Ovary (tissue), 10 donors: ENCODE results near the gene OR4E2. TPM values are rescaled to one million over a fixed set of nuclear protein-coding genes. Genes with fewer than 3 reads are reported as not detected.

Source experiments
- DNase-seq, 5 donors: peaks; one replicate each; pipeline ENCODE4 v3.0.0-alpha.2; 2019 to 2020
- H3K27ac ChIP-seq, 2 donors: fragments of 200-600 bp; one replicate each; pipeline versions ENCODE4 v1.5.1 to v1.8.0; 2019 to 2022
- H3K27me3 ChIP-seq: fragments of 200-600 bp; one replicate; pipeline ENCODE4 v1.8.0; 2022
- H3K36me3 ChIP-seq: fragments of 200-600 bp; sonication (generic); one replicate; pipeline ENCODE4 v1.5.1; 2019
- H3K4me1 ChIP-seq: one replicate; pipeline ENCODE4 v1.8.1; 2013; ENCODE audit warnings: mild to moderate bottlenecking, moderate library complexity; ENCODE audit not compliant: insufficient read depth
- H3K4me3 ChIP-seq: fragments of 200-600 bp; sonication (generic); one replicate; pipeline ENCODE4 v1.5.1; 2017
- H3K9me3 ChIP-seq, 2 donors: fragments of 200-600 bp in 1 of 2; sonication (generic) in 1 of 2; one replicate each; pipeline versions ENCODE4 v1.5.1 to v1.8.1; 2013 to 2019; ENCODE audit warnings: mild to moderate bottlenecking in 1 of 2, moderate library complexity in 1 of 2
- CTCF ChIP-seq, 3 donors: fragments of 450-650 bp in 2 of 3; fragments of 200-600 bp in 1 of 3; IDR thresholded peaks; one replicate each; pipeline versions ENCODE4 v1.5.1 to v1.8.0; 2016 to 2022; ENCODE audit warnings: antibody characterized with exemption in 3 of 3, mild to moderate bottlenecking in 1 of 3
- EP300 ChIP-seq: sonication (generic); formaldehyde crosslinking; IDR thresholded peaks from one replicate; pipeline ENCODE4 v1.6.1; 2017; ENCODE audit warnings: antibody characterized with exemption
- POLR2A ChIP-seq: fragments of 450-650 bp; IDR thresholded peaks from one replicate; pipeline ENCODE4 v1.6.1; 2017; ENCODE audit warnings: antibody characterized with exemption, mild to moderate bottlenecking, moderate library complexity
- WGBS, 3 donors: extraction: QIAGEN DNeasy Blood & Tissue Kit in 1 of 3; methylation state at CpG; one replicate each; pipeline versions ENCODE4 v1.1.5 to v1.1.7; 2013 to 2017; 5-methylcytosine and 5-hydroxymethylcytosine counted together
- intact Hi-C, 4 donors: fragments of 100-400 bp; cut with DNase I; formaldehyde crosslinking; loops; one replicate each; pipeline versions ENCODE4 v1.11.0 to v1.15.1; 2022 to 2023
- long read RNA-seq, 3 donors: library from polyadenylated mRNA in 2 of 3; unstranded in 2 of 3; transcript quantifications; one replicate each; pipeline ENCODE4 v2.0.0 and lab custom pipeline, GENCODE V29; 2021 to 2026
- polyA plus RNA-seq, 2 donors: library from polyadenylated mRNA; stranded (reverse); fragments of 200-250 nt in 1 of 2; fragments of 350-450 nt in 1 of 2; fragmentation: Illumina TruSeq in 1 of 2; extraction: RNeasy Lipid Tissue Mini Kit (QIAGEN cat#74804) in 1 of 2; gene quantifications; one replicate each; pipeline ENCODE4 v1.2.3, GENCODE V29; 2013 to 2014
- total RNA-seq, 7 donors: library from RNA; depleted of rRNA in 2 of 7; stranded (reverse); fragments of >200 nt in 2 of 7; fragmentation: NEBNext Ultra II Directional in 3 of 7; extraction: Animal tissue kit (Norgen Biotek cat#: 25700) in 3 of 7; gene quantifications; one replicate each; pipeline versions ENCODE4 v1.1.0 to v1.2.4, GENCODE V29; 2016 to 2023
- donor health status: DM: no; HTN: no; CAD: no; lungs with moderate emphysema.
- donor health status: DM: no; HTN: no; CAD: no.
- donor health status: Bipolar disorder and iron deficiency.
- donor health status: DM: yes; HTN: yes; CAD: no.
- donor health status: DM: no; HTN: no; CAD: no.
- donor health status: DM: yes; HTN: yes; CAD: no.

The OR4E2 gene, protein sequence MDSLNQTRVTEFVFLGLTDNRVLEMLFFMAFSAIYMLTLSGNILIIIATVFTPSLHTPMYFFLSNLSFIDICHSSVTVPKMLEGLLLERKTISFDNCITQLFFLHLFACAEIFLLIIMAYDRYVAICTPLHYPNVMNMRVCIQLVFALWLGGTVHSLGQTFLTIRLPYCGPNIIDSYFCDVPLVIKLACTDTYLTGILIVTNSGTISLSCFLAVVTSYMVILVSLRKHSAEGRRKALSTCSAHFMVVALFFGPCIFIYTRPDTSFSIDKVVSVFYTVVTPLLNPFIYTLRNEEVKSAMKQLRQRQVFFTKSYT
- total RNA-seq (not detected), polyA plus RNA-seq (not detected)
- long read RNA-seq, donor 1, result 0 reads
- long read RNA-seq, donor 2, result 0 reads
- long read RNA-seq, donor 3, result 0 reads

- DNase-seq, result no peak
- TF ChIP-seq POLR2A (no peak), CTCF (IDR thresholded peaks at IDR 0.05) (no peak), EP300 (no peak)
- intact Hi-C loops, result no loop called here
- no peaks in the 10 kb centered on the region for H3K4me1 ChIP-seq
- no peak within 1 kb of the TSS for H3K4me3 ChIP-seq
- H3K27ac ChIP-seq, result no peak within 1 kb of the TSS
- H3K9me3 ChIP-seq, result no peaks in the 10 kb centered on the region
- 75 to 84% (median 82%) methylated on average over 2 of the region's 2 CpGs for WGBS, 3 donors
- no peaks in the 10 kb centered on the region for H3K27me3 ChIP-seq
- no peaks in the 10 kb centered on the region for H3K36me3 ChIP-seq
These were observed at the start of gene OR4E2 for GRCh38 chr14:21653331-21653885. Gene OR4E2 (plus strand): TSS chr14:21653835. CDS start chr14:21665083, 11,248 bp downstream.

DNA sequence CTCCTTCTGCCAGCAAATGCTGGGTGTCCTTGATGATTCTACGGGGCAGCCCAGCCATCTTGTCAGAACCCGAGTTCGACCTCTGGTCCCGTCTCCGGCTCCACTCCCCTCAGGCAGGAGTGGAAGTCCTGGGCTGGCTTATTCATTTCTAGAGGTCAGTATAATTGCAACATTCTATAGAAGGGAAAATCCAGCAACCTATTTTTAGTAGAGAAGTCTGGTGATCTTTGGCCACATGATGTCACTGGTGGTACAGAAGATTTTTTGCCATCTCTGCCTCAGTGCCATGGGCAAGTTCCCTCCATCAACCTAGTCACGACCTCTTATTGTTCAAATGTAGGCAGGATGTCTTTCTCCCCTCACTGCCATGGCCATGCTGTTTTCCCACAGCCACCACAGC, 41.3 kb upstream of the OR4E2 start:
- no peaks in the 10 kb centered on the region for H3K9me3 ChIP-seq
- H3K27ac ChIP-seq, result no peak overlapping the region
- H3K4me1 ChIP-seq, result no peaks in the 10 kb centered on the region
- DNase-seq, result no peak
- 66 to 78% (median 76%) methylated on average over 6 of the region's 6 CpGs for WGBS, 3 donors
- H3K36me3 ChIP-seq, result no peaks in the 10 kb centered on the region
- no peak for TF ChIP-seq POLR2A
- TF ChIP-seq CTCF (IDR thresholded peaks at IDR 0.05), result no peak
- no peak for TF ChIP-seq EP300
- H3K4me3 ChIP-seq, result no peak overlapping the region
- H3K27me3 ChIP-seq, result no peaks in the 10 kb centered on the region
- intact Hi-C loops, result no loop called here

GRCh38 chr14:21614240-21614639, 39.4 kb upstream of the OR4E2 start:
- H3K9me3 ChIP-seq, result no peaks in the 10 kb centered on the region
- intact Hi-C loops, result no loop called here
- no peak for TF ChIP-seq POLR2A
- TF ChIP-seq EP300, result no peak
- no peak for TF ChIP-seq CTCF (IDR thresholded peaks at IDR 0.05)
- no peak overlapping the region for H3K4me3 ChIP-seq
- 53 to 60% (median 59%) methylated on average over 1 of the region's 1 CpG for WGBS, 3 donors
- no peaks in the 10 kb centered on the region for H3K27me3 ChIP-seq
- no peak for DNase-seq
- H3K27ac ChIP-seq, result no peak overlapping the region
- no peaks in the 10 kb centered on the region for H3K36me3 ChIP-seq
- no peaks in the 10 kb centered on the region for H3K4me1 ChIP-seq

GRCh38 chr14:21617614-21618013, 36.0 kb upstream of the OR4E2 start:
- H3K27ac ChIP-seq, result no peak overlapping the region
- H3K4me3 ChIP-seq, result no peak overlapping the region
- H3K4me1 ChIP-seq, result no peaks in the 10 kb centered on the region
- H3K36me3 ChIP-seq, result no peaks in the 10 kb centered on the region
- TF ChIP-seq CTCF (IDR thresholded peaks at IDR 0.05) (no peak), POLR2A (no peak), EP300 (no peak)
- DNase-seq, result no peak
- H3K27me3 ChIP-seq, result no peaks in the 10 kb centered on the region
- intact Hi-C loops, result no loop called here
- H3K9me3 ChIP-seq, result no peaks in the 10 kb centered on the region
- WGBS, 3 donors, result 72 to 76% (median 73%) methylated on average over 8 of the region's 8 CpGs
